GM19455 (cell line): Measurements from ENCODE around the gene PI4K2A.
A peak's percentile ranks its signal among the peaks of the same experiment; 100 is the strongest.

Experiments used
- ATAC-seq: cut with Tn5 transposase; IDR thresholded peaks from one replicate; pipeline ENCODE4 v1.9.1; 2021; ENCODE audit not compliant: unreplicated experiment

PI4K2A gene

DNA sequence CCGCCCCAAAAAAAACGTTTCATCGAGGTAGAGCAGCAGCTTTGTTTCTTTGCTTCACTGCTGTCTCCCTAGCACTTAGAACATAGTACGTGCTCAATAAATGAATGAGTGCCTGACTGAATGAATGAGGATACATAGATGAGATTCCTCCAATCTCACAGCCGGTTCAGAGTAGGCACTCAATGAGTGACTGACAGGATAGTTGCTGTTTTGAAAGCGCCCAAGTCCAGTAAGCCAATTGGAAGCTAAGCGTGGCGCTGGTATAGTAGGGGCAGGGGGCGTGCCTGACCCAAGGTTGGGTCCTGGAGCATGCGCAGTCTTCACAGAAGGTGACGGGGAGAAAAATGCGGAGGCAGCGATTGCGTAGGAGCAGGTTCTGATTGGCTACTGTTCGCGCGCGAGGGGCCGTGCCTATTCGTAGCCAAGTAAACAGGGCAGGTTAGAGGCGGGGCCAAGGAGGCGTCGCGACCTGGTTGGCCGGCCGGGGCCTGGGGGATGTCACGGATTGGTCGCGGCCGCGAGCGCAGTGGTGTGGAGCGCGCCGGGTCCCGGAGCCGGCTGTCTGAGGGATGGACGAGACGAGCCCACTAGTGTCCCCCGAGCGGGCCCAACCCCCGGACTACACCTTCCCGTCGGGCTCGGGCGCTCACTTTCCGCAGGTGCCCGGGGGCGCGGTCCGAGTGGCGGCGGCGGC, at the start of gene PI4K2A:
Gene PI4K2A, plus strand, starts transcription at position 498 of the 694 bp plus-strand sequence. Its CDS starts 72 bp downstream, at position 570.
- ATAC-seq: peak; percentile 99

DNA sequence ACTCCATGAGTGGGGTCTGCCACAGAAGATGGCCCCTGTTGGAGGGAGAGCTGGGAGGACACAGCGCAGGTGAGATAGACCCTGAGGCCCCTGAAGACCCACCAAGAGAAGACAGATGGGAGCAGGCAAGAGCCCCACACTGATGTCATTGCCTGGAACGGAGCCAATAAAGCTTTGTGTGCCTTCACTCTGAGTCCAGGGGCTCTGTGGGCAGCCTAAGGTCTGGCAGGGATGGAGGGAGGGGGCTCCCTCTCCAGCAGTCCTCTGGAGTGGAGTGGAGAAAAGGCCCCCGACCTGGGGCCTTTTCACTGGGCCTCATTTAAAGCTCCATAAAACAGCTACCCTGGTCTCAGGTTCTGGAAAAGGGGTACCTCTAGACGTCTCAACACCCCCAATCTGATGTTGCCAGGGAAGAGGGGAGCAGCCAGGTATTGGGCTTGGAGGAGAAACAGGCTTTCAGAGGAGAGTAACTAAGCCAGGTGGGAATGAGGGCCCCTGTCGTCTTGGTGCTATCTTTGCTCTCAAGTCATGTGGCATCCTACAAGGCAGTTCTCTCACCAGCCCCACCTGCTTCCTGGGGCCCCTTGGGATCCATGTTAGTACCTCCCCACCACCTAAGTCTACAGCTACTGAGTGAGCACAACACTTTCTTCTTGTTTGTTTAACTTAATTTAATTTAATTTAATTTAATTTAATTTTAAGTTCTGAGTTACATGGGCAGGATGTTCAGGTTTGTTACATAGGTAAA, 49.5 kb upstream of the PI4K2A start:
- no peak for ATAC-seq

DNA sequence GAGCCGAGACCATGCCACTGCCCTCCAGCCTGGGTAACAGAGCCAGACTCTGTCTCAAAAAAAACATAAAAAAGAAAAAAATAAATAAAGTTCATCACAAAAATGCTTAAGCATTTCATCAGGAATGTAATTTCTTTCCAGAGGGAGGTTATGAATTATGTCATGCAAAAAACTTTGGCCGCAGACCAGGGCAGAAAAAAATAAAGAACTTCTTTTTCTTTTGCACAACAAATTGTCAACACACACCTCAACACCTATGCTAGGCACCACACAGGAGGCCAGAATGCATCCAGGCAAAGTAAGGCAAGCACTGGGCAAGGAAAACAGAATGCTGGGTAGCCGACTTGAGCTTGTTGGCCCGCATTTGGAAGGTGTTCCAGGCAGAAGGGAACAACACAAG, 47.0 kb upstream of the PI4K2A start:
- no peak for ATAC-seq

DNA sequence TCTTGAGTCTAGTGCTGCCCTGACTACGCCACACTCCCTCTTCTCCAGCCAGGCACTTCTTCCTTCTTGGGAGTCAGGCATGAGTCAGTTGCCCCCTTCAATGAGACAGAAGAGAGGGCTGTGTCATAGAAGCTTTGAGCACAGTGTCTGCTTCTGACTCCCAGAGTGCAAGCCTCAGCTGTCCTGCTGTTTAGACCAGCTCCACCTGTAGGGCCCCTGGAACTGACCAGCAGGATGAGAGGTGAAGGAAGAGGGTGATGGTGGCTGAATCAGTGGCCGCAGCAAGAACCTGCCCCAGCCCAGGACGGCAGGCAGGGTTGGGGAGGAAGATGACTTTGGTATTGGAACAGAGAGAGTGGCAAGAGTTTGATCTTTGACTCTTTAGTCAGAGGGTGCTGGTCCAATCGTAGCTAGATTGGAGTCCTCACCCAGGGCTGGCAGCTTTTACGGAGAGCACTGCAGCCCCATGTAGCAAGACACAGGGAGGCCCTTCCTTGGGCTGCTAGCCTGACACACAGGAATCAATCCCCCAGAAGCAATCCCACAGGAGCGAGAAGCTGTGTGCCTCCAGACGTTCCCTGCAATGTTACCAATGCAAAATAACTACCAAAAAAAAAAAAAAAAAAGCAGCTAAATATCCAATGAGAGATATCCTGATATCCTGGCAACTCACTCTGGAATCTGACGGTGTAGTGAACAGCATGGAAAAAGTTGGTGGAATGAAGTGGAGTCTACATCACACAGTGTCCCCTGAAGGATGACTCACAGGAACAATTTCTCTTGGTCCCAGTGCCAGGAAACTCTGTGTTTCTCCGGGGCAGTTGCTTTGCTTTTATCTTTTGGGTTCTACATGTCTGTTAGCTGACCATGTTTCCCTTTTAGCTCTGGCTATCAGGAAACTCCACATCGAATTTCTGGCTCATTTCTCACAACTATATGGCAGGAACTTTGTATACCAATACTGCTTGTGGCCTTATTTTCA, 44.1 kb upstream of the PI4K2A start:
- ATAC-seq: no peak

DNA sequence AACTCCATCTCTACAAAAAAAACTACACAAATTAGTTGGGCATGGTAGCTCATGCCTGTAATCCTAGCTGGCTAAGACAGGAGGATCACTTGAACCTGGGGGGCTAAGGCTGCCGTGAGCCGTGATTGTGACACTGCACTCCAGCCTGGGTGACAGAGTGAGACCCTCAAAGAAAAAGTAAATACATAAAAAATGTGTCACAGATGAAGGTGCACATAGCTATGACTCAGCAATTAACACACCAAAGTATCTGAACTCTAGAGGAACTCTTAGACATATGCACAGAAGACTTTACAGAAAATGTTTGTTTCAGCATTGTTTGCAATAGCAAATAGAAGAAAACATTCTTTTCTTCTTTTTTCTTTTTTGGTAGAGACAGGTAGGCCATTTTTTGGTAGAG, 42.7 kb upstream of the PI4K2A start:
- no peak for ATAC-seq

DNA sequence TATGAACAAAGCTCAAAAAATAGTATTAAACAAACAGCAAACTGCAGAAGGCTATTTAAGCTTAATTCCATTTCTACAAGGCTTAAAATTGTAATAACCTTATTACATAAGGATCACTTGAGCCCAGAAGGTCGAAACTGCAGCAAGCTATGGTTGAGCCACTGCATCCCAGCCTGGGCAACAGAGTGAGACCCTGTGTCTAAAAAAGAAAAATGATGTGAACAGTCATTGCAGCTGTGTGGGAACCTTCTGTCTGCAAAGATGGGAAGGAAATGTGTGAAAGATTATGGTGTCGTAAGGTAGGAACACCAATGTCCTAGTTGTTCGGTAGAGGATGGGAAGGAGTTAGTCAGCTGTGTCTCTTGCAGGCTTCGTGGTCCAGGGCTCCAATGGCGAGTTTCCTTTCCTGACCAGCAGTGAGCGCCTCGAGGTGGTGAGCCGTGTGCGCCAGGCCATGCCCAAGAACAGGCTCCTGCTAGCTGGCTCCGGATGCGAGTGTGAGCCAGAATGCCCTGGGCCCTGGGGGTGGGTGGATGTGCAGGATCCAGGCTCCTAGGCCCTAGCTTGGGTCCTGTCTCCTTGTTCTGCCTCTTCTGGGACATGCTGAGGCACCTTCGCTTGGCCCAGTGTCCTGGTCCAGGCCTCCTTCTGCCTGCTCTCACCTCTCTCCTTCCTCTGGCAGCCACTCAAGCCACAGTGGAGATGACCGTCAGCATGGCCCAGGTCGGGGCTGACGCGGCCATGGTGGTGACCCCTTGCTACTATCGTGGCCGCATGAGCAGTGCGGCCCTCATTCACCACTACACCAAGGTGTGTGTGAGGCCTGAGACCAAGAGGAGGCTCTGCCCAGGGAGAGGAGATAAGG, 41.8 kb upstream of the PI4K2A start:
- ATAC-seq: no peak

DNA sequence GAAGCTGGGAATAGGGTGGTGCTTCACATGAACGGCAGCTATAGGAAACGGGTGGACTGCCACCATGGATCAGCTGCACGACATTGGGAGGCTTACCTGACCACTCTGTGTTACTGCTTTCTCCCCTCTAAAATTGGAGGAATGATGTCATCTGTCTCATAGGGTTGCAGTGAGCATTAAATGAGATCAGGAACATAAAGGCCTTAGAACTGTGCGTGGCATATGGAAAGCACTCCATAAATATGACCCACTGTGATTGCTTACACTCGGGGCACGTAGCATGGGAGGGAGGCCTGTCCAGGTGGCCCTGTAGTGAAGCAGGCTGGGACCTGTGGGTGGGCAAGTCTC, 41.2 kb upstream of the PI4K2A start:
- ATAC-seq: no peak

DNA sequence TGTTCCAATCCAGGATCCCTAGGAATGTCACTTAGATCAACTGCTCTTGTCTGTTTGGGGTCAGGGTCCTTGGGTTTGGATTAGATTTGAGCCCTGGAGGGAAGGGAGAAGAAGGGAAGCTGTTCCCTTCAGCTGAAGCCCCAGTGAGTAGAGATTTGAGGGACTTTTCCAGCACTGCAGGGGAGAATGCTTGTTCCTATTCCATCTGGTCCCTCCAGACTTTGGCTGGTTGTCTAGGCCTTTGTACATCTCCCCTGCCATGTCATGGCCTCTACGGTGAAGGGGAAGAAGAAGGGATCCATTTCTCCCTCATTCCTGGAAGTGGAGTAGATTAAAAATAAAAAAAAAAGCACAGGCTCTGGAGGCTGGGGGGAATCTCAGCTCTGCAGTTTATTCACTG, 39.9 kb upstream of the PI4K2A start:
- ATAC-seq: no peak

DNA sequence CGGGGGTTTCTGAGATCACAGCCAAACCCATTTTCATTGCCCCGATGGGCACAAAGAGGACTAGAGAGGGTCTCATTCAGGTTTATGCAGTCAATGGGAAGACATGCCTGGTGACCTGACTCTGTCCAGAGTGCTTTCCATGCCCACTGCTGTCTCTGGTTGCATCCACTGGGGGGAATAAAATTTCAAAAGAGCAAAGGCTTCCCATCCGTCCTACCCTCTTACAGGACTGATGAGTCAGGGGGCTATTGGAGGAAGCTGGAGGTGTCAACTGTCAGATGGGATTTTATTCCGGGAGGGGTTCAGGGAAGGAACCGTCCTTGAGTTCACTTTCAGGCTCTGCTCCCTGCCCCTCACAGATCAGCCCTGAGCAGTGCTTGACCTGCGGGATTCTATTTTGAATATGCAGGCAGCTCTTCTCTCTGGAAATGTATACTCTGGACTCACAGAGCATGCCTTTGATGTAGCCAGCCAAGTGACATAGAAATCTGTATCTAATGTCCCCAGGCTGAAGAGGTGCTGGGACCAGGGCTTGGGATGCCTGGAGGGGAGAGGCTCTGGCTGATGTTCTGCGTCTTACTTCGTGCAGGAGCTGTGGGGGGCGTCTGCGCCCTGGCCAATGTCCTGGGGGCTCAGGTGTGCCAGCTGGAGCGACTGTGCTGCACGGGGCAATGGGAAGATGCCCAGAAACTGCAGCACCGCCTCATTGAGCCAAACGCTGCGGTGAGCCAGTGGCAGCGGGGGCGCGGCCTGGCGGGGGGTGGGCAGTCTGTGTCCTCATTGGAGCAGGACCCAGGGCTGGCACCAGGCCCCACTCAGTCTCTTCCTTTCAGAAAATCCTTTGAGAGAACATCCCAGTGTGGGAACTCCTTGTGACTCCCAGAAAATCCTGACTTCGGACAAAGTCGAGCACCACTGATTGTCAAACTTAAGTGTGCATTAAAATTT, 38.9 kb upstream of the PI4K2A start:
- no peak for ATAC-seq

DNA sequence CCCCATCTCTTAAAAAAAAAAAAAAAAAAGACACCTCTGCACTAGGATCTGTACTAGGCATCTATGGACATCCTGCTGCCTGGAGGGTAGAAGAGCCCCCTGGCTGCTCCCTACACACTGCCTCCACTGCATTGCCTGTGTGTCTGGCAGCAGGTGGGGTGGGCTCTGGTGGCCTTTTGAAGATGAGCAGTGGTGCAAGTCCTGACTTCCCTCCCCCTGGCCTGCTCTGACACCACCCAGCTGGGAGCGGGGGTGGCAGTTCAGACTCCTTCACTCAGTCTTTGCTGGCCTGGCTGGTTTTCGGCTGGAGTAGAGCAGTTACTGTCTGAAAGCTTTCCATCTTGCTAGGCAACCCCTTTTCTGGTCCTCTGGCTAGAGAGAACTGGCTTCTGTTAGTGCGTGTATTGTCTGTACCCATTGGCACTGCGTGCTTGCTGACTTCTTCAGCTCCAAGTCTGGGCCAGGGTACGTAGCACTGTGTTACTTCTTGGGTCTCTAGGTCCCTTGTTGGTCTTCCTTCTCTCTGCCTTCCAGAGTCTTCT, 33.3 kb upstream of the PI4K2A start:
- no peak for ATAC-seq

DNA sequence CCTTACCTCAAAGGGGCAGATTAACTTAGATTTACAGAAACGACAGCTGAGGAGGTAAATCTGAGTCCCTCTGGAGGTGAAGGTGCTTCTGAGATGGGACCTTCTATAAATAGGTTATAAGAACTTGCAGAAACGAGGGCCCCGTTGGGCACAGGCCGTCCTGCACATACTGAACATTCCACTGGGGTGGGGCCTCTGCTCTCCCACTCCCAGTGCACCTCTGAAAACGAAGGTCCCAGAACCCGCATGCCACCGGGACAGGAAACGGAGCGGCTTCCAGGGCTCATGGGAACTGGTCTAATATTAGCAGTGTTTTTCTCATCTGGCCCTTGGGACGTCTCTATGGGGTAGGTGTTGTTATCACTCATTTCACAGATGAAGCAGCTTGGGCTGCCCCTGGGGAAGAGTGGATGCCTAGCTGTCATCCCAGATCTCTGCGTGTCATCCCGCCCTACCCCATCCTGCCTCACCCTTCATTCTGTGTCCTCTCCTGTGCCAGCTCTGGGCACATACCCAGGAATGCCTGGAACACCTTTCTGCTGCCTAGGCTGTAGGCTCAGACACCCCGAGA, 31.4 kb upstream of the PI4K2A start:
- ATAC-seq: no peak

DNA sequence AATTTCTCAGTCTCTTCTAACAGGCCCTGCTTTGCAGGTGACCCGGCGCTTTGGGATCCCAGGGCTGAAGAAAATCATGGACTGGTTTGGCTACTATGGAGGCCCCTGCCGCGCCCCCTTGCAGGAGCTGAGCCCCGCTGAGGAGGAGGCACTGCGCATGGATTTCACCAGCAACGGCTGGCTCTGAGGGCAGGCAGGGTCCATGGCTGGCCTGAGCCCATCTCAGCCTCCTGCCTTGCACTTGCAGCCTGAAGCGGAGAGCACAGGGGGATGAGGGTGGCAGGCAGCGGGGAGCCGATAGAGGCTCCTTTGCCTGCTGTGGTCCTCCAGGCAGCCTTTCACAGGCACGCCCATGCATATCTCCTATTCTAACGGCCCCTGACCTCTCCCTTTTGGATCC, 29.0 kb upstream of the PI4K2A start:
- no peak for ATAC-seq

DNA sequence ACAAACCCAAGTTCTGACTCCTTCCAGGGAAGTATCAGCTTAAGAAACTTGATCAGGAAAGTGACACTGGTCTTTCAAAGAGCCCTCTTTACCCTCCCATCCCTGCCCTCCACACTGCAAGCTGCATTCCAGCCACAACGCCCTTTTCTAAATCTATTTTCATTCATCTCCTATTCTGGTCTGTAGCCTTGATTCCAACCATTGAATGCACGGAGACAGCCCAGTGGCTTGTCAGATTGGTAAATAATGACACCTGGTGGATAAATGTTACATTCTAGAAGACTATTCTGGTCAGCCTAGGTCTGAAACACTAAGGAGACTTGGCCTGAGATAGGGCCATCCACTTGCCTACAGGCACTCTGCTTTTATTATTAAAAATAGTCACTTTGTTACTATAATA, 28.1 kb upstream of the PI4K2A start:
- ATAC-seq: no peak

DNA sequence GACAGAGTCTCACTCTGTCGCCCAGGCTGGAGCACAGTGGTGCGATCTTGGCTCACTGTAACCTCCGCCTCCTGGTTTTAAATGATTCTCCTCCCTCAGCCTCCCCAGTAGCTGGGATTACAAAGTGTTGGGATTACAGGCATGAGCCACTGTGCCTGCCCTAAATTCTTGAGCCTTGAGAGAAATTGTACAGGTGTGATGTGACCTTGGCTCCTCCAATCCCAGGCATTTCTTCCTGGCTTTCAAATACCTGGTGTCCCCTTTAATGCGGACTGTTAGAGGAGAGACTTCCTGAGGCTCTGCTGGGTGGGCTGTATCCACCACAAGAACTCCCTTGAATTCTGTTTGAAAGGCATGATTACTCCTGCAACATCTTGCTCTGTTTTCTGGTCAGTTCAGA, 22.2 kb upstream of the PI4K2A start:
- ATAC-seq: no peak

DNA sequence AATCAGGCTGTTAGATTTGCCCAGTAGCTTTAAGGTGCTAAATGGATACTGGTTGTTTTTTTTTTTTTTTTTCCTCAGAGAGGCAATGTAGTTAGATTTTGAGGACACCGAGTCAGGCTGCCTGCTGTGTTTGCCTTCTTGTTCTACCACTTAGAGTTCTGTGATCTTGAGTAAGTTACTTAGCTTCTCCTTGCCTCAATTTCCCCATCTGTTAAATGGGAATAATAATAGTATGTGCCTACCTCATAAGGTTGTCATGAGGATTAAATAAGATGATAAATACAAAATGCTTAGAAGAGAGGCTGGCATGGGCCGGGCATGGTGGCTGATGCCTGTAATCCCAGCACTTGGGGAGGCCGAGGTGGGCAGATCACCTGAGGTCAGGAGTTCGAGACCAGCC, 21.7 kb upstream of the PI4K2A start:
- ATAC-seq: no peak

DNA sequence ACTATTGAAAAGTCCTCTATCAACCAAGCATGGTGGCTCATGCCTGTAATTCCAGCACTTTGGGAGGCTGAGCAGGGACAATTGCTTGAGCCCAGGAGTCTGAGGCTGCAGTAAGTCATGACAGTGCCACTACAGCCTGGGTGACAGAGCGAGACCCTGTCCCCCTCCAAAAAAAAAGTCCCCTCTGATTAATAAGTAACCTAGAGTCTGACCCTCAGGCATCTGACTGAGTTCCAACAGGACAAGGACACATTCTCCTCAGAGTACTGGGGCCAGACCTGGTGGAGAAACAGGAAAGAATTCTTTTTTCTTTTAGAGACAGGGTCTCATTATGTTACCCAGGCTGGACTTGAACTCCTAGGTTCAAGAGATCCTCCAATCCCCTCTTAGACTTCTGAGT, 17.2 kb upstream of the PI4K2A start:
- ATAC-seq: no peak

DNA sequence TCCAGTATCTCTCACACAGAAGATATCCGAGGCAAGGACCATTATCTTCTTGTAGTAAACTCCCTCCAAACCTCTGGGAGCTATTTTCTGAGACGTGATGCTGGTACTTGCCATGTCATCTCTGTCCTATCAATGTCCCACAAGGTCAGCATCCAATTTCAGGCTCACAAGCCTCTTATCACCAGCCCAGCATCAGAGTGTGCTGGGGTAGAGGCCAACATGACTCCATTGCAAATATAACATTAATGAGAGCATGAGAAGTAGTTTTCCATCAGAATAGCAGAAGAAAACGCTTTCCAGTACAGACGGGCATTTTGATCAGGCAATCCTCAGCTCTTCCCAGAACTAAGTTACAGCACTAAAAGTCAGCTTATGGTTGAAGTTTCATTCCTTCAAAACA, 12.7 kb upstream of the PI4K2A start:
- ATAC-seq: no peak

DNA sequence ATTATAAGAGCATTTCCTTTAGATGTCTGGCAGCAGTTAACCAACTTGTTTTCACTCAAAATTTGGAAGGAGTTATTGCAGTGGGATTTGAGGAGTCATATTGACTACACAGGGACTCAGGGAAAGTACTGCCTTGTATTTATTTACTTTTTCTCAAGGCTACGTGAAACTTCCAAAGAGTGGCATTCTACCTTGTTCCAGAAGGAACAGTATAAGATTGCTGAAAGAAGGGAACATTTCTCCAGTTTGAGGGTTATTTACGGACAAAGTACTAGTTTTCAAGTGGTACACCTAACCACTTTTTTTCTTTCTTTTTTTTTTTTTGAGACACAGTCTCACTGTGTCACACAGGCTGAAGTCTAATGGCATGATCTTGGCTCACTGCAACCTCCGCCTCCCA, 12.2 kb upstream of the PI4K2A start:
- no peak for ATAC-seq

DNA sequence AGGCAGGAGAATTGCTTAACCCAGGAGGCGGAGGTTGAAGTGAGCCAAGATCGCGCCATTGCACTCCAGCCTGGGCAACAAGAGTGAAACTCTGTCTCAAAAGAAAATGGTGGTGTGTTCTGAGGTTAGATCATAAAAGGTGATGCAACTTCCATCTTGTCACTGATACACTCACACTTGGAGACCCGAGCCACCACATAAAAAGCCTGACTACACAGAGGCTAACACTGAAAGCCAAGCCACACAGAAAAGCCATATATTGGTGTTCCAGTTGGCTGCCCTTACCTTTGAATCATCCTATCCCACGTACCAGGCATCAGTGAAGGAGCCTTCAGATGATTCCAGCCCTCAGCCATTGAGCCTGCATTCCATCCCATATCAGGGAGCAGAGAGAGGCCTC, 11.2 kb upstream of the PI4K2A start:
- ATAC-seq: no peak
